DMS79 treated with DMSO at 0.1 percent for 48 hours (cell line): ENCODE results near the gene DNAJC30.

Source experiments
- DNase-seq: peaks from one replicate; lab custom pipeline; 2025; lab: John Stamatoyannopoulos, UW

DNAJC30 gene

DNA sequence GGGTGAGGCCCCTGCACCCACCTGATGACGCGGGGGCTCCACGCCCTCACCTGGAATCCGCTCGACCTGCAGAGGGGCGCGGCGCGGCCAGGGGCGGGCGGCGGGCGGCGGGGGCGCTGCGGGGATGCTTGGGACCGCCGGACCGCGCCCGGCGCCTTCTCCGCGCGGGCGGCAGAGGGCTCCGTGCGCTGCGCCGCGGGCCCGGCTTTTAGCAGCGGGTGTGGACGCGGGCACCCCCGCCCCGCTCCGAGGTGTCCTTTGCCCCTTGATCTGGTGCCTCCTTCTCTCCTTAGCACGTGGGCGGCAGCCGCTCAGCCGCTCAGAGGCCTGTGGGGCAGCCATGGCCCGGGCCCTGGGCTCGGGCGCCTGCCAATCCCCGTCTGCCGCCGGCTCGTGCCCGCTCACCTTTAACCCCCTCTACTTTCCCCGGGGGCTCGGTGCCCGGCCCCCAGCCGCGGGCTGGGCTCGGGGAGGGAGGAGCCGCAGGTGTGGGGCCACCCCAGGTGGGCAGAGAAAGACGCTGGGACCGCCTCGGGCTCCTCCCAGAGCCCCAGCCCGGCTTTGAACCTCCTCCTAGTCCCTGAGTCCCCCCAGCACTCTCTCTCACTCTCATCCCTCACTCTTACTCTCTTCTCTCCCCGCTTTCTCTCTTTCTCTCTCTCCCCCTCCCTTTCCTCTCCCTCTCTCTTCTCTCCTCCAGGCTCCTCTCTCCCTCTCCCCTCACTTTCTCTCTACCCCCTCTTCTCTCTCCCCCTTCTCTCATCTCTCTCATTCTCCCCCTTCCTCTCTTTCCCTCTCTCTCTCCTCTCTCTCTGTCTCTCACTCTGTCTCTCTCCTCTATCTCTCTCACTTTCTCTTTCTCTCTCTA lies 35.3 kb downstream of the DNAJC30 start:
- DNase-seq: peak; percentile 51

DNA sequence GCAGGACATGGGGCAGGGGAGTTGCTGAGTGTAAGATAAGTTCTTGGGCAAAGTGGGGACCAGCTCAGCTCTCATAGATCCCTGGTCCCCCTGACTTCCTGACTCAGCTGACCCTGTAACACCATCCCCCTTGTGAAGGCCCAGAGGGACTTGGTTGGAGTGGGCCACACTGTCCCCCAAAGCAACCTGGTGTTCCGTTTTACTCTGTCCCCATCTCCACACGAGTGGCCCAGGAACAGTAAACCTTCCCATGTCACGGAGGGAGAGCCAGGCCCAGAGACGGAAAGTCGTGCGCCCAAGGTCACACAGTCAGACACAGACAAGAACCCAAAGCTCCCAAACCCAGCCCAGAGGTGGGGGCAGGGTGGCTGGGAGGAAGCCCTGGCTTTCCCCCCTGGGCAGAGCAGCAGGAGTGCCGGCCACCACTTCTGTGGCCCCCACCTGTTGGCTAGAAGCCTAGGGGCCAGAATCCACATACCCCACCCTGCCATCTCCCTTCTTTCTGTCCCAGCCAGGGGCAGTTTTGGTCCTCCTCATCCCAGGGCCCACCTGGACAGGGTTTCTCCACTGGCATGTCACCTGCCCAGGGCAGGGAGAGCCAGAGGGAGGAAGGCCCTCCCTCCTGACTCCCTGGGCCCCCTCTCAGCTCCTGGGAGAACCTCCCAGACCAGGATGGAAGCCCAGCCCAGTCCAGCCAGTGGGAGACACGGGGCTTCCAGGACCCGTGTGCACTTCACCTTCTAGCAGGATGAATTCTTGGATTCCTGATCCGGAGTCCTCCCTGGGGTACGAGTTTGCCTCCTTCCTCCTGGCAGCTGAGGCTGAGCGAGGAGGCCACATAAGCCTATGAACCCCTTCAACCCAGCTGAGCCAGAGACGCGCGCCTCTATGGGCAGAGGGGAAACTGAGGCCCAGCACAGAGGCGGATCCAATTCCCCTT lies 36.2 kb downstream of the DNAJC30 start:
- DNase-seq: no peak

DNA sequence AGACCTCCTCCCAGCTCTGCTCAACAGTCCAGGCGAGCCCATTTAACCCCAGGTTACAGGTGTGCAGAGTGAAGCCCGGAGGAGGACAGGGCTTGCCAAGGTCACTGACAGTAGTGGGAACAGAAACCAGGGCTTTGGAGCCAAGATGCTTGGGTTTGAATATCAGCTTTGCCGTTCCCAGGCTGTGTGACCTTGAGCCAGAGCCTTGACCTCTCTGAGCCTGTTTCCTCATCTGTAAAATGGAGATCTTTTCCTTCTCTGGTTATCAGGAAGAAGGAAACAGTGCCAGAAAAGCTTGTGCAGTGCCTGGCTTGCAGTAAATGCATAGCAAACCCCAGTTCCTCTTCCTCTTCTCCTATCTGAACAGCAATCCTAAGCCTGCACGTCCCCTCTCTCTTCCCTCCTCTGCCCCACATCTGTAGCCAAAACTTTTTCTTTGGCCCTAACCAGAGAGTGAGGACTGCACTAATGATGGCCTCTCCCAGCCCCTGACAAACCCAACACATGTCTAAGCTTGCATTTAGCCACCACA lies 37.5 kb downstream of the DNAJC30 start:
- no peak for DNase-seq

DNA sequence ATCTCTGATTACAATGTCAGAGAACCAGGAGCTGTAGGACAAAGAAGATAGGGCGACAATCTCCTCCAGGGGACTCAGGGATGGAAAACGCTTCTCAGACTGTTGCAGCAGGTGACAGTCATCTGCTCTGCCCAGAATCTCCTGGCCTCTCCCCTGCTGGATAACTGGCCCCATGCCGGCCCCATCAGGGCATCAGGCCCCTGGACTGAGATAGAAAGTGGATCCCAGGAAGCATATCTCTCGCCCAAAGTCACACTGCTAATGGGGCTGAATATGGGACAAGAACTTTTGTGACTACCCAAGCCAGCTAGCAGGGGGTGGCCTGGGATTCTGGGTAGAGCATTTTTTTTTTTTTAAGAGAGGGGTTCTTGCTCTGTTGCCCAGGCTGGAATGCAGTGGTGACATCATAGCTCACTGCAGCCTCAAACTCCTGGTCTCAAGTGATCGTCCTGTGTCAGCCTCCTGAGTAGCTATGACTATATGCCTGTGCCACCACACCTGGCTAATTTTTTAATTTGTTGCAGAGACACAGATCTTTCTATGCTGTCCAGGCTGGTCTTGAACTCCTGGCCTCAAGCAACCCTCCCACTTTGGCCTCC lies 38.5 kb downstream of the DNAJC30 start:
- DNase-seq: no peak

DNA sequence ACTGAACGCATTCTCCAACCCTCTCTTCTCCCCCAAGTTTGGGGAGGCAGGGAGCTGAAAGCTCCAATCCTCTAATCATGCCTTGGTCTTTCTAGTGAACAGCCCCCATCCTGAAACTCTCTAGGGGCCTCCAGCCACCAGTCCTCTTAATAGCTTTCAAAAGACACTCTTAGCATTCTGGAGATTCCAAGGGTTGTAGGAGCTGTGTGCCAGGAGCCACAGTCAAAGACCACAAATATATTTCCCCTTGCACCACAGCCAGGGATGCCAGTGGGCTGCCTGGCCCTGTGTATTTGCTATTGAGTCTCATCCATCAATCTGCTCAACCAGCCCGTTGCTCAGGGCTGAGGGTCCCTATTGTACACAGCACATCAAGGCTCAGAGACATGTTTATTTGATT lies 40.4 kb downstream of the DNAJC30 start:
- no peak for DNase-seq

DNA sequence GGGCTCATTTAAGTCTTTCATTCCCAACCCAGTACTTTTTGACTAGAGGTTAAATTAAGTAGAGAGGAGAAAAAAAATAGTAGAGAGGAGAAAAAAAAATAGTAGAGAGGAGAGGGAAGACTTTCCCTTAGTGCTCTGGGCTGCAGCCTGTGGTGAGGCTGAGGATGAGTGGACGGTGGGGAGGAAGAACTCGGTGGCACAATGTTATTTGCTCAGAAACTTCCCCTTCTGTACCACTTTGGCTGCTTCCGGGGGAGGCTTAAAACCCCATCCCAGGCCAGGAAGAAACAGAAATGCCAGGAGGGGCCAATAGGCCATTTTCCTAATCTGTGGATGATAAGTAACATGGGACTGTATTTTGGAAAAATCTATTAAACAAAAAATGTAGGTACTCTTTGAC lies 44.3 kb downstream of the DNAJC30 start:
- no peak for DNase-seq

DNA sequence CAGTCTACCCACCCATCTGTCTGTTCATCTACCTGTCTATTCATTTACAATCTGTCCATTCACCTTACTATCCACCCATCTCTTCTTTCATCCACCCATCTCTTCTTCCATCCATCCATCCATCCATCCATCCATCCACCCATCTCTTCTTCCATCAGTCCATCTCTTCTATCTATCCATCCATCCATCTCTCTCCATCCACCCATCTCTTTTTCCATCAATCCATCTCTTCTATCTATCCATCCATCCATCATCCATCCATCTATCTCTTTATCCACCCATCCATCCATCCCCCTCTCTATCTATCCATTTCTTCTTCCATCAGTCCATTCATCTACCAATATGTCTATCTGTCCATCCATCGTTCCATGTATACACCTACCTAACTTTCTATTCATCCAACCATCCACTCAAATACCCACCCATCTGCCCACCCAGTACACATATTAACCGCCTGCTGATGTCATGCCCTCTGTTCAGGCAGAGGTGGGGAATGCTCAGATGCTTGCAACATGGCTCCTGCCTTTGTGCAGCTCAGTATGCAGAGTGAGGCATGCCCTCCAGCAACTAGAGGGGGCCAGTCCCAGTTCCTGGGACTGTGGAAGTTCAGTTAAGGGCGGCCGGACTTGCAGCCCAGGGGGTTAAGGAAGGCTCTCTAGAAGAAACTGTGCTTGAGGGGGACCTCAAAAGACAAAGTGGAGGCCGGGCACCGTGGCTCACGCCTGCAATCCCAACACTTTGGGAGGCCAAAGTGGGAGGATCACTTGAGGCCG lies 47.6 kb downstream of the DNAJC30 start:
- no peak for DNase-seq

DNA sequence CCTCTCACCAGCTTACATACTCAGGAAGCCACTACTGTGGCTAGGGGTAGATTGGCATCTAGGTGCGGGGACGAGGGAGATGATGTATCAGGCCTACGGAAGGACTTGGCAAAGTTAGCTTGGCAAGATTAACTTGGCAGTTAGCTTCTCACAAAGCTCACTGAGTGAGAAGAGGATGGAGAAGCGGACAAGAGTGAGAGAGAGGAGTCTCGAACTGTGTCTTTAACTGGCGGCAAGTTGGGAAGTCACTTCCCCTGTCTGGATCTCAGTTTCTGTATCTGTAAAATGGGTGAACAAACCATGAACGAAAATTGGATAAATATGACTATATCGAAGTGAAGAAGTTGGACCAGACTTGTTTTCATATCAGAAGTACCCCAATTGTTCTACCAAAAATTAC lies 49.4 kb downstream of the DNAJC30 start:
- DNase-seq: no peak

DNA sequence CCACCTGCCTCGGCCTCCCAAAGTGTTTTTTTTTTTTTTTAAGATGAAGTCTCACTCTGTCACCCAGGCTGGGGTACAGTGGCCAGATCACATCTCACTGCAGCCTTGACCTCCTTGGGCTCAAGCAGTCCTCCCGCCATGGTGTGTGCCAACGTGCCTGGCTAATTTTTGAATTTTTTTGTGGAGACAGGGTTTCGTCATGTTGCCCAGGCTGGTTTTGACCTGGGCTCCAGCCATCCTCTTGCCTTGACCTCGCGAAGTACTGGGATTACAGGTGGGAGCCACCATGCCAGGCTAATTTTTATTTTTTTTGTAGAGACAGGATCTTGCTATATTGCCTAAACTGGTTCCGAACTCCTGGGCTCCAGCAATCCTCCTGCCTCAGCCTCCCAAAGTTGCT lies 49.9 kb downstream of the DNAJC30 start:
- DNase-seq: no peak

DNA sequence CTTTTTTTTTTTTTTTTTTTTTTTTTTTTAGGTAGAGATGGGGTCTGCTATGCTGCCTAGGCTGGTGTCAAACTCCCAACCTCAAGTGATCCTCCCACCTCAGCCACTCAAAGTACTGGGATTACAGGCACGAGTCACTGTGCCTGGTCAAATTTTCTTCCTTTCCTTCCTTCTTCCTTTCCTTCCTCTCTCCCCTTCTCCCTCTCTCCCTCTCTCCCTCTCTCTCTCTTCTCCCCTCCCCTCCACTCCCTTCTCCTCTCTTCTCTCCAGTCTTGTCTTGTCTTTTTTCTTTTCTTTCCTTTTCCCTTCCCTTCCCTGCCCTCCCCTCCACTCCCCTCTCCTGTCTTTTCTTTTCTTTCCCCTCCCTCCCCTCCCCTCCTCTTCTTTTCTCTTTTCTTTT lies 51.7 kb downstream of the DNAJC30 start:
- no peak for DNase-seq
